ENCODE measurements around the gene UBAC1. TPM values are rescaled to one million over a fixed set of nuclear protein-coding genes. Genes with fewer than 3 reads are reported as not detected.

UBAC1 gene
- total and polyA plus RNA-seq, 2 experiments from 2014 or later = 35.2 to 36.4 TPM

- no peak for DNase-seq (ENCODE audit: low spot score)
- 55% methylated on average over 12 of the region's 15 CpGs for WGBS (ENCODE audit: low lambda C conversion rate, missing lambda C conversion rate)
- no peaks in the 10 kb centered on the region for H3K9me3 ChIP-seq (ENCODE audit: low read depth)
- peaks cover 47% of the 10 kb centered on the region for H3K4me1 ChIP-seq (ENCODE audit: insufficient read depth)
- H3K27me3 ChIP-seq = no peaks in the 10 kb centered on the region
- peak overlapping the region; percentile 62 for H3K4me2 ChIP-seq
- no peaks in the 10 kb centered on the region for H4K20me1 ChIP-seq (ENCODE audit: insufficient read depth, poor library complexity, severe bottlenecking)
- peak overlapping the region; percentile 51 for H3K27ac ChIP-seq
- no peaks in the 10 kb centered on the region for H3K36me3 ChIP-seq (replicated peaks; ENCODE audit: insufficient read depth, low read depth)
- H3K9me2 ChIP-seq (replicated peaks; ENCODE audit: insufficient read depth) = no peaks in the 10 kb centered on the region
- no peaks in the 10 kb centered on the region for H3K79me2 ChIP-seq
- no peak overlapping the region for H2AFZ ChIP-seq
- H3K4me3 ChIP-seq = no peak overlapping the region
- TF ChIP-seq EZH2phosphoT487 (IDR thresholded peaks at IDR 0.05; ENCODE audit: low read depth, severe bottlenecking, unreplicated experiment) (no peak), EZH2 (IDR thresholded peaks at IDR 0.05; ENCODE audit: borderline replicate concordance) (no peak), CTCF (IDR thresholded peaks at IDR 0.05; ENCODE audit: poor library complexity) (no peak)
Measured at GRCh38 chr9:136003411-136004218, 42.4 kb upstream of the UBAC1 start.

DNA sequence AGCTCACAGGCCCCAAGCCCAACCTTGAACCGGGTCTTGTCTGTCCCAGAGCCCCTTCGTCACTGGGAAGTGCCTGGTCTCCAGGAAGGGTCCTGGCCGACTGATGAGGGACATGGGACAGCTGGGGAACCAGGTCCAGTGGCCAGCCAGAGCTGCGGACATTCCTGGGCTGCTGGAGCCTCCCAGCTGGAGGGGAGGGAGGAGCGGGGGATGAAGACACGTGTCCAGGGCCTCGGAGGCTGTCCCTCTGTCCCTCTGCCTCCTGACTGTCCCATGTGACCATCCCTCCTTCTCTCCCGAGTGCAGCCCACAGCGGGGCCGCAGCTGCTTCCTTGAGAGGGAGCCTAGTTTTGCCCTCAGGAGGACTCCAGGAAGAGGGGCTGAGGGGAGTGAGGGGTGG, 41.7 kb upstream of the UBAC1 start:
- WGBS (ENCODE audit: low lambda C conversion rate, missing lambda C conversion rate) = 52% methylated on average over 10 of the region's 10 CpGs
- no peak overlapping the region for H3K27ac ChIP-seq
- no peaks in the 10 kb centered on the region for H3K36me3 ChIP-seq (replicated peaks; ENCODE audit: insufficient read depth, low read depth)
- H3K9me2 ChIP-seq (replicated peaks; ENCODE audit: insufficient read depth) = no peaks in the 10 kb centered on the region
- no peaks in the 10 kb centered on the region for H3K27me3 ChIP-seq
- no peaks in the 10 kb centered on the region for H3K79me2 ChIP-seq
- H4K20me1 ChIP-seq (ENCODE audit: insufficient read depth, poor library complexity, severe bottlenecking) = no peaks in the 10 kb centered on the region
- TF ChIP-seq CTCF (IDR thresholded peaks at IDR 0.05; ENCODE audit: poor library complexity) (no peak), EZH2 (IDR thresholded peaks at IDR 0.05; ENCODE audit: borderline replicate concordance) (no peak), EZH2phosphoT487 (IDR thresholded peaks at IDR 0.05; ENCODE audit: low read depth, severe bottlenecking, unreplicated experiment) (no peak)
- H3K4me3 ChIP-seq = no peak overlapping the region
- H3K4me1 ChIP-seq (ENCODE audit: insufficient read depth) = peaks cover 40% of the 10 kb centered on the region
- H2AFZ ChIP-seq = no peak overlapping the region
- H3K9me3 ChIP-seq (ENCODE audit: low read depth) = no peaks in the 10 kb centered on the region
- DNase-seq (ENCODE audit: low spot score) = no peak
- peak overlapping the region; percentile 62 for H3K4me2 ChIP-seq

- no peaks in the 10 kb centered on the region for H3K27me3 ChIP-seq
- H4K20me1 ChIP-seq (ENCODE audit: insufficient read depth, poor library complexity, severe bottlenecking) = no peaks in the 10 kb centered on the region
- H3K9me2 ChIP-seq (replicated peaks; ENCODE audit: insufficient read depth) = no peaks in the 10 kb centered on the region
- no peaks in the 10 kb centered on the region for H3K9me3 ChIP-seq (ENCODE audit: low read depth)
- no peaks in the 10 kb centered on the region for H3K79me2 ChIP-seq
- no peak for DNase-seq (ENCODE audit: low spot score)
- H2AFZ ChIP-seq = no peak overlapping the region
- H3K4me3 ChIP-seq = no peak overlapping the region
- no peak overlapping the region for H3K4me2 ChIP-seq
- H3K4me1 ChIP-seq (ENCODE audit: insufficient read depth) = peaks cover 36% of the 10 kb centered on the region
- WGBS (ENCODE audit: low lambda C conversion rate, missing lambda C conversion rate) = 97% methylated on average over 11 of the region's 11 CpGs
- H3K27ac ChIP-seq = no peak overlapping the region
- TF ChIP-seq CTCF (IDR thresholded peaks at IDR 0.05; ENCODE audit: poor library complexity) = no peak
- no peak for TF ChIP-seq EZH2phosphoT487 (IDR thresholded peaks at IDR 0.05; ENCODE audit: low read depth, severe bottlenecking, unreplicated experiment)
- no peak for TF ChIP-seq EZH2 (IDR thresholded peaks at IDR 0.05; ENCODE audit: borderline replicate concordance)
- no peaks in the 10 kb centered on the region for H3K36me3 ChIP-seq (replicated peaks; ENCODE audit: insufficient read depth, low read depth)
Measured at GRCh38 chr9:136002215-136002614, 41.0 kb upstream of the UBAC1 start.

Measured in hepatocyte (in vitro differentiated cells).